ENCODE measurements around the gene ACTR6.
A peak's percentile ranks its signal among the peaks of the same experiment; 100 is the strongest.
"Not testable (repeated sequence)": the region's sequence is repeated elsewhere in the genome, so short reads cannot be mapped to it uniquely, and the experiment has no call there.

Gene ACTR6

GRCh38 chr12:100185361-100185894 is 15.2 kb upstream of the ACTR6 start:
- DNase-seq: peak in 1 of 5 experiments; percentile 58

- DNase-seq: no peak
Observed at GRCh38 chr12:100186071-100186470, 14.5 kb upstream of the ACTR6 start.

- no peak for DNase-seq
Observed at GRCh38 chr12:100187068-100187467, 13.5 kb upstream of the ACTR6 start.

- no peak for DNase-seq
Observed at GRCh38 chr12:100187857-100188519, 12.6 kb upstream of the ACTR6 start.

GRCh38 chr12:100188888-100189635 is 11.6 kb upstream of the ACTR6 start:
- DNase-seq: not testable (repeated sequence)

GRCh38 chr12:100189636-100190394 is 10.8 kb upstream of the ACTR6 start:
- DNase-seq: no peak

- DNase-seq: no peak
Observed at GRCh38 chr12:100193085-100193484, 7.5 kb upstream of the ACTR6 start.

GRCh38 chr12:100197486-100197885 is 3.1 kb upstream of the ACTR6 start:
- no peak for DNase-seq

GRCh38 chr12:100199023-100199346 is 1.6 kb upstream of the ACTR6 start:
- DNase-seq: peak in 1 of 5 experiments; percentile 30

GRCh38 chr12:100199347-100200149 is 1.1 kb upstream of the ACTR6 start:
- DNase-seq: peak; percentile 62 to 87 (median 72)

- DNase-seq: no peak
Observed at GRCh38 chr12:100201604-100202423, 1.2 kb downstream of the ACTR6 start.

- DNase-seq: no peak
Observed at GRCh38 chr12:100207311-100207710, 6.7 kb downstream of the ACTR6 start.

GRCh38 chr12:100208834-100209233 is 8.2 kb downstream of the ACTR6 start:
- DNase-seq: no peak

GRCh38 chr12:100211698-100212097 is 11.1 kb downstream of the ACTR6 start:
- DNase-seq: no peak

GRCh38 chr12:100213016-100213891 is 12.6 kb downstream of the ACTR6 start:
- DNase-seq: no peak

GRCh38 chr12:100214518-100214917 is 13.9 kb downstream of the ACTR6 start:
- no peak for DNase-seq

- no peak for DNase-seq
Observed at GRCh38 chr12:100215209-100215608, 14.6 kb downstream of the ACTR6 start.

- no peak for DNase-seq
Observed at GRCh38 chr12:100216337-100216736, 15.7 kb downstream of the ACTR6 start.

- no peak for DNase-seq
Observed at GRCh38 chr12:100219328-100220109, 18.9 kb downstream of the ACTR6 start.

GRCh38 chr12:100221523-100221922 is 20.9 kb downstream of the ACTR6 start:
- DNase-seq: no peak
